ENCODE measurements around the gene CHST7.

CHST7 gene

GRCh38 chrX:46597208-46597607 lies 23.6 kb downstream of the CHST7 start:
- H4K8ac ChIP-seq (ENCODE audit: low read length): no peak overlapping the region
- no peak for DNase-seq
- no peak overlapping the region for H3K9ac ChIP-seq (ENCODE audit: low read length)
- H3K27me3 ChIP-seq (ENCODE audit: control insufficient read depth in 1 of 2, insufficient read depth in 1 of 2, low read length in 2 of 2): peaks cover 0 to 12% of the 10 kb centered on the region in 2 experiments
- no peak overlapping the region for H3K27ac ChIP-seq (ENCODE audit: low read length, poor library complexity, severe bottlenecking)
- no peak overlapping the region for H3K23ac ChIP-seq (ENCODE audit: low read length in 2 of 2)
- no peak overlapping the region for H3K14ac ChIP-seq (ENCODE audit: low read length in 2 of 2)
- H2AK5ac ChIP-seq (ENCODE audit: low read length, severe bottlenecking): no peak overlapping the region
- no peaks in the 10 kb centered on the region for H3K9me3 ChIP-seq (ENCODE audit: control insufficient read depth, low read length)
- no peak overlapping the region for H2BK120ac ChIP-seq (ENCODE audit: low read depth, low read length)
- WGBS: no CpG with 5 or more reads among the region's 8 CpGs
- peaks cover 3% of the 10 kb centered on the region for H3K79me1 ChIP-seq (replicated peaks; ENCODE audit: low read length, poor library complexity, severe bottlenecking)
- H2AFZ ChIP-seq (ENCODE audit: low read depth, low read length): no peak overlapping the region
- no peak overlapping the region for H2BK5ac ChIP-seq (ENCODE audit: low read depth, low read length, poor library complexity, severe bottlenecking)
- no peak overlapping the region for H3K18ac ChIP-seq (ENCODE audit: low read depth in 1 of 2, low read length in 2 of 2)
- no peak overlapping the region for H3K4me2 ChIP-seq (ENCODE audit: low read length, poor library complexity, severe bottlenecking)
- no peak overlapping the region for H2BK12ac ChIP-seq (ENCODE audit: low read length in 2 of 2)
- H3K36me3 ChIP-seq (ENCODE audit: control insufficient read depth in 1 of 2, insufficient read depth in 2 of 2, low read depth in 1 of 2, low read length in 2 of 2): peaks cover 0 to 16% of the 10 kb centered on the region in 2 experiments
- no peak overlapping the region for H2BK15ac ChIP-seq (ENCODE audit: low read depth, poor library complexity, severe bottlenecking)
- H4K91ac ChIP-seq (ENCODE audit: low read length): no peak overlapping the region
- no peak overlapping the region for H3K4me3 ChIP-seq (ENCODE audit: insufficient read depth in 1 of 2, low read depth in 1 of 2, low read length in 2 of 2)
- H3K4me1 ChIP-seq (ENCODE audit: control insufficient read depth, insufficient read depth, low read depth, low read length): no peaks in the 10 kb centered on the region
- no peak overlapping the region for H3K4ac ChIP-seq (ENCODE audit: low read depth in 1 of 2, low read length in 2 of 2)

- H2BK5ac ChIP-seq (ENCODE audit: low read depth, low read length, poor library complexity, severe bottlenecking): no peak overlapping the region
- H3K18ac ChIP-seq (ENCODE audit: low read depth in 1 of 2, low read length in 2 of 2): no peak overlapping the region
- H2AK5ac ChIP-seq (ENCODE audit: low read length, severe bottlenecking): no peak overlapping the region
- no peak overlapping the region for H2BK12ac ChIP-seq (ENCODE audit: low read length in 2 of 2)
- peaks cover 0 to 15% of the 10 kb centered on the region in 2 experiments for H3K27me3 ChIP-seq (ENCODE audit: control insufficient read depth in 1 of 2, insufficient read depth in 1 of 2, low read length in 2 of 2)
- H2BK120ac ChIP-seq (ENCODE audit: low read depth, low read length): no peak overlapping the region
- H2BK15ac ChIP-seq (ENCODE audit: low read depth, poor library complexity, severe bottlenecking): no peak overlapping the region
- no peaks in the 10 kb centered on the region for H3K4me1 ChIP-seq (ENCODE audit: control insufficient read depth, insufficient read depth, low read depth, low read length)
- no peak overlapping the region for H3K14ac ChIP-seq (ENCODE audit: low read length in 2 of 2)
- H3K27ac ChIP-seq (ENCODE audit: low read length, poor library complexity, severe bottlenecking): no peak overlapping the region
- H3K36me3 ChIP-seq (ENCODE audit: control insufficient read depth in 1 of 2, insufficient read depth in 2 of 2, low read depth in 1 of 2, low read length in 2 of 2): peaks cover 0 to 16% of the 10 kb centered on the region in 2 experiments
- H3K4ac ChIP-seq (ENCODE audit: low read depth in 1 of 2, low read length in 2 of 2): no peak overlapping the region
- H2AFZ ChIP-seq (ENCODE audit: low read depth, low read length): no peak overlapping the region
- peaks cover 5% of the 10 kb centered on the region for H3K79me1 ChIP-seq (replicated peaks; ENCODE audit: low read length, poor library complexity, severe bottlenecking)
- no peak overlapping the region for H3K9ac ChIP-seq (ENCODE audit: low read length)
- H3K23ac ChIP-seq (ENCODE audit: low read length in 2 of 2): no peak overlapping the region
- no peak overlapping the region for H3K4me3 ChIP-seq (ENCODE audit: insufficient read depth in 1 of 2, low read depth in 1 of 2, low read length in 2 of 2)
- H4K8ac ChIP-seq (ENCODE audit: low read length): no peak overlapping the region
- no peak overlapping the region for H4K91ac ChIP-seq (ENCODE audit: low read length)
- DNase-seq: no peak
- no peak overlapping the region for H3K4me2 ChIP-seq (ENCODE audit: low read length, poor library complexity, severe bottlenecking)
- WGBS: 97% methylated on average over 5 of the region's 6 CpGs
- H3K9me3 ChIP-seq (ENCODE audit: control insufficient read depth, low read length): no peaks in the 10 kb centered on the region
These were observed 24.2 kb downstream of the CHST7 start for GRCh38 chrX:46597771-46598170.

- Histone ChIP-seq H4K8ac (ENCODE audit: low read length) (no peak overlapping the region), H2BK5ac (ENCODE audit: low read depth, low read length, poor library complexity, severe bottlenecking) (no peak overlapping the region), H3K14ac (ENCODE audit: low read length in 2 of 2) (no peak overlapping the region), H3K36me3 (ENCODE audit: control insufficient read depth in 1 of 2, insufficient read depth in 2 of 2, low read depth in 1 of 2, low read length in 2 of 2) (peaks cover 0 to 16% of the 10 kb centered on the region in 2 experiments), H2BK120ac (ENCODE audit: low read depth, low read length) (no peak overlapping the region), H2AK5ac (ENCODE audit: low read length, severe bottlenecking) (no peak overlapping the region), H3K9me3 (ENCODE audit: control insufficient read depth, low read length) (no peaks in the 10 kb centered on the region), H3K4ac (ENCODE audit: low read depth in 1 of 2, low read length in 2 of 2) (no peak overlapping the region), H3K27me3 (ENCODE audit: control insufficient read depth in 1 of 2, insufficient read depth in 1 of 2, low read length in 2 of 2) (peaks cover 0 to 19% of the 10 kb centered on the region in 2 experiments), H3K4me3 (ENCODE audit: insufficient read depth in 1 of 2, low read depth in 1 of 2, low read length in 2 of 2) (no peak overlapping the region), H3K79me1 (replicated peaks; ENCODE audit: low read length, poor library complexity, severe bottlenecking) (peaks cover 5% of the 10 kb centered on the region), H3K9ac (ENCODE audit: low read length) (no peak overlapping the region), H2BK15ac (ENCODE audit: low read depth, poor library complexity, severe bottlenecking) (no peak overlapping the region), H3K4me1 (ENCODE audit: control insufficient read depth, insufficient read depth, low read depth, low read length) (no peaks in the 10 kb centered on the region), H3K23ac (ENCODE audit: low read length in 2 of 2) (no peak overlapping the region), H3K27ac (ENCODE audit: low read length, poor library complexity, severe bottlenecking) (no peak overlapping the region), H3K18ac (ENCODE audit: low read depth in 1 of 2, low read length in 2 of 2) (no peak overlapping the region), H4K91ac (ENCODE audit: low read length) (no peak overlapping the region), H2AFZ (ENCODE audit: low read depth, low read length) (no peak overlapping the region), H2BK12ac (ENCODE audit: low read length in 2 of 2) (no peak overlapping the region), H3K4me2 (ENCODE audit: low read length, poor library complexity, severe bottlenecking) (no peak overlapping the region)
- DNase-seq: peak; percentile 33
- WGBS: no CpG with 5 or more reads among the region's 1 CpG
These were observed 25.5 kb downstream of the CHST7 start for GRCh38 chrX:46599051-46599560.

GRCh38 chrX:46601283-46601682 lies 27.7 kb downstream of the CHST7 start:
- no peak overlapping the region for H3K4me3 ChIP-seq (ENCODE audit: insufficient read depth in 1 of 2, low read depth in 1 of 2, low read length in 2 of 2)
- H3K14ac ChIP-seq (ENCODE audit: low read length in 2 of 2): no peak overlapping the region
- no peak overlapping the region for H2BK120ac ChIP-seq (ENCODE audit: low read depth, low read length)
- peaks cover 0 to 18% of the 10 kb centered on the region in 2 experiments for H3K36me3 ChIP-seq (ENCODE audit: control insufficient read depth in 1 of 2, insufficient read depth in 2 of 2, low read depth in 1 of 2, low read length in 2 of 2)
- H2AK5ac ChIP-seq (ENCODE audit: low read length, severe bottlenecking): no peak overlapping the region
- H3K27me3 ChIP-seq (ENCODE audit: control insufficient read depth in 1 of 2, insufficient read depth in 1 of 2, low read length in 2 of 2): peaks cover 0 to 21% of the 10 kb centered on the region in 2 experiments
- H3K9me3 ChIP-seq (ENCODE audit: control insufficient read depth, low read length): no peaks in the 10 kb centered on the region
- no peak overlapping the region for H3K4me2 ChIP-seq (ENCODE audit: low read length, poor library complexity, severe bottlenecking)
- peaks cover 5% of the 10 kb centered on the region for H3K79me1 ChIP-seq (replicated peaks; ENCODE audit: low read length, poor library complexity, severe bottlenecking)
- 76% methylated on average over 5 of the region's 6 CpGs for WGBS
- no peak overlapping the region for H3K23ac ChIP-seq (ENCODE audit: low read length in 2 of 2)
- no peak for DNase-seq
- no peak overlapping the region for H3K4ac ChIP-seq (ENCODE audit: low read depth in 1 of 2, low read length in 2 of 2)
- H3K9ac ChIP-seq (ENCODE audit: low read length): no peak overlapping the region
- H2AFZ ChIP-seq (ENCODE audit: low read depth, low read length): no peak overlapping the region
- no peak overlapping the region for H2BK12ac ChIP-seq (ENCODE audit: low read length in 2 of 2)
- H4K91ac ChIP-seq (ENCODE audit: low read length): no peak overlapping the region
- no peak overlapping the region for H4K8ac ChIP-seq (ENCODE audit: low read length)
- no peak overlapping the region for H3K27ac ChIP-seq (ENCODE audit: low read length, poor library complexity, severe bottlenecking)
- H3K18ac ChIP-seq (ENCODE audit: low read depth in 1 of 2, low read length in 2 of 2): no peak overlapping the region
- H2BK15ac ChIP-seq (ENCODE audit: low read depth, poor library complexity, severe bottlenecking): no peak overlapping the region
- H2BK5ac ChIP-seq (ENCODE audit: low read depth, low read length, poor library complexity, severe bottlenecking): no peak overlapping the region
- no peaks in the 10 kb centered on the region for H3K4me1 ChIP-seq (ENCODE audit: control insufficient read depth, insufficient read depth, low read depth, low read length)
